Neural crest cell (in vitro differentiated cells): ENCODE measurements around the gene ARHGEF19. TPM values are rescaled to one million over a fixed set of nuclear protein-coding genes. Genes with fewer than 3 reads are reported as not detected.

Source experiments
- DNase-seq: peaks from one replicate; pipeline ENCODE4 v3.0.0; 2021; ENCODE audit warnings: low read depth, mixed read lengths, low spot score
- H3K27ac Mint-ChIP-seq: one replicate; pipeline ENCODE4 v1.8.0; 2021; ENCODE audit warnings: mild to moderate bottlenecking, mixed read lengths; ENCODE audit not compliant: unreplicated experiment
- H3K27me3 Mint-ChIP-seq: 2 replicates; pipeline ENCODE4 v1.8.0; 2021; ENCODE audit warnings: low read depth, mild to moderate bottlenecking, mixed read lengths
- H3K36me3 Mint-ChIP-seq: 2 replicates; pipeline ENCODE4 v1.8.0; 2021; ENCODE audit warnings: low read depth, mild to moderate bottlenecking, mixed read lengths
- H3K4me1 Mint-ChIP-seq: 2 replicates; pipeline ENCODE4 v1.8.0; 2021; ENCODE audit warnings: mixed read lengths
- H3K4me3 Mint-ChIP-seq: one replicate; pipeline ENCODE4 v1.8.0; 2021; ENCODE audit warnings: mild to moderate bottlenecking, mixed read lengths
- H3K9me3 Mint-ChIP-seq: 2 replicates; pipeline ENCODE4 v1.8.0; 2021; ENCODE audit warnings: mixed read lengths
- total RNA-seq: library from RNA; stranded (reverse); gene quantifications from 2 replicates; pipeline ENCODE4 v1.2.1, GENCODE V29; 2021
- TF ChIP-seq, protein P1 (sequence below): fragments of 200-600 bp; sonication (generic); conservative IDR thresholded peaks from 2 replicates; pipeline ENCODE4 v1.5.0; 2021; ENCODE audit warnings: antibody characterized with exemption, mild to moderate bottlenecking

The ARHGEF19 gene
- total RNA-seq, 1 donor from 2014 or later, result 9.0 TPM

DNA sequence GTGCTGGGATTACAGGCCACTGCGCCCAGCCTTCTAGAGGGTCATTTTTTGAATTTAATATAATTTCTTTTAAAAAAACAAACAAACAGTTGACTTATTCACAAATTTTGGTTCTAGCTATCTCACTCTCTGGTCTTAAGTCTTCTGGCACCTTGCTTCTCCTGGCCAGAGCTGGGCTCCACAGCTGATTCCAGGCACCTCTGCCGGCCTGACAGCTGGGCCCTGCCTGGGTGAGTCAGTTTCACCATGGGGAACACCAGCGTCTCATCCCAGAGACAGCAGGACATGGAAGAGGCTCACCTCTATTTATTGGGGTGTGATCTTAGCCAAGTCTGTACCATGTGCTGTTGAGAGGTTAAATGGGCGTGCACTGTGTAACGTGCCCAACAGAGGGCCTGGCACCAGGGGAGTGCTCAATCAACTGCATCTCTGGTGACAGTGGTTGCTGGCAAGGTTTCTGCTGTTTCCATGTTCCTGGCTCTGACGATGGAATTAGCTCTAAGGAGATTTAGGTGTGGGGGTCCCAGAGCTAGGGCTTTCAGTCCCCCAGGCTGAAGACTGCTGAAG lies 23.6 kb upstream of the ARHGEF19 start:
- DNase-seq, result no peak
- H3K27ac Mint-ChIP-seq, result no peak overlapping the region
- no peaks in the 10 kb centered on the region for H3K36me3 Mint-ChIP-seq
- H3K4me1 Mint-ChIP-seq, result peaks cover 23% of the 10 kb centered on the region
- peaks cover 6% of the 10 kb centered on the region for H3K27me3 Mint-ChIP-seq
- peak overlapping the region; percentile 91 for H3K4me3 Mint-ChIP-seq
- H3K9me3 Mint-ChIP-seq, result no peaks in the 10 kb centered on the region
- TF ChIP-seq, protein P1, sequence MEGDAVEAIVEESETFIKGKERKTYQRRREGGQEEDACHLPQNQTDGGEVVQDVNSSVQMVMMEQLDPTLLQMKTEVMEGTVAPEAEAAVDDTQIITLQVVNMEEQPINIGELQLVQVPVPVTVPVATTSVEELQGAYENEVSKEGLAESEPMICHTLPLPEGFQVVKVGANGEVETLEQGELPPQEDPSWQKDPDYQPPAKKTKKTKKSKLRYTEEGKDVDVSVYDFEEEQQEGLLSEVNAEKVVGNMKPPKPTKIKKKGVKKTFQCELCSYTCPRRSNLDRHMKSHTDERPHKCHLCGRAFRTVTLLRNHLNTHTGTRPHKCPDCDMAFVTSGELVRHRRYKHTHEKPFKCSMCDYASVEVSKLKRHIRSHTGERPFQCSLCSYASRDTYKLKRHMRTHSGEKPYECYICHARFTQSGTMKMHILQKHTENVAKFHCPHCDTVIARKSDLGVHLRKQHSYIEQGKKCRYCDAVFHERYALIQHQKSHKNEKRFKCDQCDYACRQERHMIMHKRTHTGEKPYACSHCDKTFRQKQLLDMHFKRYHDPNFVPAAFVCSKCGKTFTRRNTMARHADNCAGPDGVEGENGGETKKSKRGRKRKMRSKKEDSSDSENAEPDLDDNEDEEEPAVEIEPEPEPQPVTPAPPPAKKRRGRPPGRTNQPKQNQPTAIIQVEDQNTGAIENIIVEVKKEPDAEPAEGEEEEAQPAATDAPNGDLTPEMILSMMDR, result peak; percentile 37

DNA sequence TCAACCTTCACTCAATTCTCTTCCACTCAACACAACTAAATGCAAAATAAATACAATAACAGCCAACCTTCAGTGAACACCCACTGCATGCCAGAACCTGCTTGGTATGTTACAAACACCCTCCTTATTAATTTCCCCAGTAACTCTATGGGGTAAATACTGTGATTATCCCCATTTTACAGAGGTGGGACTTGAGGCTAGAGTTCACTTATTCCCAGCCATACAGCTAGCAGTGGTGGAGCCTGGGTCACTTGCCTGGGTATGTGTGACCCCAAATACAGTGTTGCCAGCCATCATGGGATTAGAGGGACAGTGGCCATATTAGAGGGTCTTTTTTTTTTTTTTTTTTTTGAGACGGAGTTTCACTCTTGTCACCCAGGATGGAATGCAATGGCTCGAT lies 22.9 kb upstream of the ARHGEF19 start:
- H3K36me3 Mint-ChIP-seq, result no peaks in the 10 kb centered on the region
- TF ChIP-seq, protein P1, result no peak
- peak overlapping the region; percentile 21 for H3K4me3 Mint-ChIP-seq
- H3K27me3 Mint-ChIP-seq, result peaks cover 8% of the 10 kb centered on the region
- DNase-seq, result no peak
- peaks cover 23% of the 10 kb centered on the region for H3K4me1 Mint-ChIP-seq
- H3K9me3 Mint-ChIP-seq, result no peaks in the 10 kb centered on the region
- no peak overlapping the region for H3K27ac Mint-ChIP-seq

DNA sequence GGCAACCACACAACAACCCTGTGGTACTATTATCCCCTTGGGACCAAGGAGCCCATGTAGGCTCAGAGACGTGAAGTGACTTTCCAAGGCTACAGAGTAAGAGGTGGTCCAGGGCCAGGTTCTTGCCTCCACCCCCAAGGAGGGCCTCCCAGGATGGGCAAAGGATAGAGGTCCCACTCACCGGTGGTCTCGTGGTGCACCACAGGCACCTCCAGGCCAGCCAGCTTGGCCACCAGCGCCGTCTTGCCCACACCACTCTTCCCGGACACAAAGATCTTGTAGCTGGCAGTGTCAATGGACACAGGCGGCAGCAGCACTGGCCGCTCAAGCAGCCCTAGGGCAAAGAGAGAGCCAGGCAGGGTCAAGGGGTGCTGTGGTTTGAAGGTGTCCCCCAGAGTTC lies 21.0 kb upstream of the ARHGEF19 start:
- H3K4me3 Mint-ChIP-seq, result peak overlapping the region; percentile 51
- peaks cover 22% of the 10 kb centered on the region for H3K27me3 Mint-ChIP-seq
- TF ChIP-seq, protein P1, result no peak
- H3K36me3 Mint-ChIP-seq, result no peaks in the 10 kb centered on the region
- no peaks in the 10 kb centered on the region for H3K9me3 Mint-ChIP-seq
- no peak for DNase-seq
- H3K4me1 Mint-ChIP-seq, result peaks cover 23% of the 10 kb centered on the region
- H3K27ac Mint-ChIP-seq, result no peak overlapping the region

DNA sequence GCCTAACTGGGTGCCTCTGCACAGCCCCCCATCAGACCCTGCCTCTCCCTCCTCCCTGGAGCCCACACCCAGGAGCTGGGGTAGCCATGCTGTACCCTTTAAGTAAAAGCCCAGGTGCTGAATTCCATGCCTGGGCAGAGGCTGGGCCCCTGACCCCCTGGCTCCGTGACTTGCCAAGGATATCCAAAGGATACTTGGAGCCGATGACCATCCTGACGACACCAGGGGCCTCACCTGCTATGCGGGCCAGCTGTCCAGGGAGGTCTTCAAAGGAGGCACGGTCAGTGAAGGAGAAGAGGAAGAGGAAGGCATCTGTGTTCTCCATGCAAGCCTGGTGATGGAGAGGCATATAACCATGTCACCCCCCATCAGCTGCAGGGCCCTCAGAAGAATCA lies 19.9 kb upstream of the ARHGEF19 start:
- no peak for DNase-seq
- no peaks in the 10 kb centered on the region for H3K9me3 Mint-ChIP-seq
- TF ChIP-seq, protein P1, result no peak
- no peak overlapping the region for H3K4me3 Mint-ChIP-seq
- no peak overlapping the region for H3K27ac Mint-ChIP-seq
- H3K4me1 Mint-ChIP-seq, result peaks cover 25% of the 10 kb centered on the region
- H3K36me3 Mint-ChIP-seq, result no peaks in the 10 kb centered on the region
- peaks cover 34% of the 10 kb centered on the region for H3K27me3 Mint-ChIP-seq

DNA sequence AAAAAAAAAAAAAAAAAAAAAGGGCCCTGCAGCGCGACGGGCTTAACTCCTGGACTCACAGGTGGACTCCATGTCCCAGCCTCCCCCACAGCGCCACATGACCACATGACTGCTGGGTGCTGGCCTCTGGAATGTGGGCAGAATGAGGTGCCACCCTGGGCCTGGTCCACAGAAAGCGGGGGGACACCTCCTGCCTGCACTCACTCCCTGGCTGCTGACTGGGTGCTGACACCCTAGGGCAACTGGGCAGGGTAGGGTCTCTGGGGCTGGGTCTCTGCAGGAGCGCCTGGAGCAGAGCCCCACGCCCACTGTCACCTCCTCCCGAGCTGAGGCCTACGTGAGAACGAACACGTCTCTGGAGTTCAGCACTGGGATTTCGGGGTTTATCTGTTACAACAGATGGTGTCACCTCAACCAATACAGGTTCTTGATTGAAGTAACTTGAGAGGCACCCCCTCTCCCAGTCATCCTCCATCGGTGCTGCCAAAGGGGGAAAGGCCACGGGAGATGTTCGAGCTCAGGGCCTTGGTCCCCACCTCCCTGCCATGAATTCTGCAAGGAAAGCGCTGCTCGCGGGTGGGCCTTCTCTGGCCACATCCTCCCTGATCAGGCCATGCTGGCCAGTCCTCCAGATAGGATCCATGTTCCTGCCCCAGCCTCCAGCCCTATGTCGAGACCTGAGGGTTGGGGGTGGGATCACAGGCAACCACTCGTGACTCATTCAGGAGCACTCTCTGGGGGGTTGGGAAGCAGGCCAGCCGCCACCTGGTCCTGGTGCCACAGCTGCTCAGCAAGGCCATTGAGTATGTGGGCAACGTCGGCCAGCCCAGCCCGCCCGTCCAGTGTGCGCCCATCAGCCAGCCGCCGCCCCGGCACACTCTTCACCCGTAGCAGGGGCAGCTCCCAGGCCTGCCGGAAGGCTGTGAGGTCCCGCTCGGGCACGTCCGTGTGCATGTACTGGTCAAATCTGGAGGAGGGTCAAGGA lies 19.2 kb upstream of the ARHGEF19 start:
- DNase-seq, result no peak
- Mint-ChIP-seq H3K9me3 (no peaks in the 10 kb centered on the region), H3K27ac (no peak overlapping the region), H3K36me3 (no peaks in the 10 kb centered on the region), H3K4me3 (no peak overlapping the region), H3K4me1 (peaks cover 25% of the 10 kb centered on the region), H3K27me3 (peaks cover 37% of the 10 kb centered on the region)
- TF ChIP-seq, protein P1, result no peak
